Activated T-helper 1 cell treated with anti-CD3 and anti-CD28 coated beads, Interleukin-12 subunit alpha, Interleukin-12 subunit beta, Interleukin-2, Interleukin-4 antibody, amounts not matched to agents 30 ng/mL and 10 ng/mL and 1 ng/mL, durations not matched to agents 14 hours and 24 hours and 36 hours (primary cell): ENCODE data around the gene FARS2. TPM values are rescaled to one million over a fixed set of nuclear protein-coding genes. Genes with fewer than 3 reads are reported as not detected.

Experiments
- DNase-seq: peaks from one replicate; pipeline ENCODE4 v3.0.0; 2021; ENCODE audit warnings: low spot score
- H3K27ac Mint-ChIP-seq: one replicate; pipeline ENCODE4 v1.8.0; 2021; ENCODE audit warnings: mild to moderate bottlenecking, mixed read lengths
- H3K27me3 Mint-ChIP-seq: one replicate; pipeline ENCODE4 v1.8.0; 2022; ENCODE audit warnings: mild to moderate bottlenecking, moderate library complexity, mixed read lengths; ENCODE audit not compliant: insufficient read depth
- H3K36me3 Mint-ChIP-seq: one replicate; pipeline ENCODE4 v1.8.0; 2021; ENCODE audit warnings: low read depth, mixed read lengths
- H3K4me1 Mint-ChIP-seq: one replicate; pipeline ENCODE4 v1.8.0; 2021; ENCODE audit warnings: low read depth, mixed read lengths
- H3K4me3 Mint-ChIP-seq: one replicate; pipeline ENCODE4 v1.8.0; 2021; ENCODE audit warnings: mild to moderate bottlenecking, moderate library complexity, mixed read lengths
- H3K9me3 Mint-ChIP-seq: one replicate; pipeline ENCODE4 v1.8.0; 2021; ENCODE audit warnings: mixed read lengths
- intact Hi-C: fragments of 100-400 bp; cut with micrococcal nuclease; formaldehyde crosslinking; loops from one replicate; pipeline ENCODE4 v1.15.1; 2024
- total RNA-seq: library from RNA; stranded (reverse); gene quantifications from 2 replicates; pipeline ENCODE4 v1.2.3, GENCODE V29; 2022

FARS2 gene
- total RNA-seq, 1 donor from 2014 or later: 23.8 TPM

DNA sequence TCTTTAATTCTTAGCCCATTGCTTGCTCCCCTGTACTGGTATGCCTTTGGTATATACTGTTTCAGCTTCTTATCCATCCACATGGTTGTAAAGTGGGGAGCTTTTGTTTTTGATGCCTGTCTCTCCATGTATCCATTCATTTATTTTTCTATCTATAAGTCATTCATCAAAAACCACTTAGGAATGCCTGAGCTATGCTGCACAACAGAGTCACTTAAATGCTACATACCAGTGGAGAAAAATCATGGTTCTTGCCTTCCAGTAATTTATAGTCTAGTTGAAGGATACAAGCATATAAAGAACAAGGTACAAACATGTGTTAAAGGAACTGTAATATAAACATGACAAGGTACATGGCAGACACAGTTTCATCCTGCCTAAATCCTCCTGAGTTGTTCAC, 398.2 kb downstream of the FARS2 start:
- peaks cover 3% of the 10 kb centered on the region for H3K27me3 Mint-ChIP-seq
- DNase-seq: no peak
- H3K4me1 Mint-ChIP-seq: peaks cover under 1% of the 10 kb centered on the region
- H3K27ac Mint-ChIP-seq: no peak overlapping the region
- intact Hi-C loops: no loop called here
- no peak overlapping the region for H3K4me3 Mint-ChIP-seq
- no peaks in the 10 kb centered on the region for H3K9me3 Mint-ChIP-seq
- peaks cover 4% of the 10 kb centered on the region for H3K36me3 Mint-ChIP-seq

DNA sequence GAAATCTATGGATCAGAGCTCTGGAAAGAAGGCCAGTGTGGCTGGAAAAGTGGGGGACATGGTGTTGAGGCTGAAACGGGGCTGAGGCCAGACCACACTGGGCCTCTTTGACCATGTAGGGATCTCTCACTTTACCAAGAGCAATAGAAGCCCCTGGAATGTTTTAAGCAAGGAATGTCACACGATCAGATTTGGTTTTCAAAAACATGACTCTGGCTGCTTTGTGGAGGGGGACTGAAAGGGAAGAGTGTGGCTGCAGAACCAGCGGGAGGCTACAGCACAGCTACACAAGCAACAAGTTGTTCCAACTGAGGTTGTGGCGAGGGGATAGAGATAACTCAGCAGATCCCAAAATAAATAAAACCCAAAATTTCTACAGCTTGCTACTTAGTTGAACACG, 399.5 kb downstream of the FARS2 start:
- peaks cover 3% of the 10 kb centered on the region for H3K27me3 Mint-ChIP-seq
- no peak overlapping the region for H3K4me3 Mint-ChIP-seq
- no peaks in the 10 kb centered on the region for H3K9me3 Mint-ChIP-seq
- H3K27ac Mint-ChIP-seq: no peak overlapping the region
- H3K36me3 Mint-ChIP-seq: peaks cover 4% of the 10 kb centered on the region
- H3K4me1 Mint-ChIP-seq: peaks cover 13% of the 10 kb centered on the region
- DNase-seq: no peak
- intact Hi-C loops: no loop called here

DNA sequence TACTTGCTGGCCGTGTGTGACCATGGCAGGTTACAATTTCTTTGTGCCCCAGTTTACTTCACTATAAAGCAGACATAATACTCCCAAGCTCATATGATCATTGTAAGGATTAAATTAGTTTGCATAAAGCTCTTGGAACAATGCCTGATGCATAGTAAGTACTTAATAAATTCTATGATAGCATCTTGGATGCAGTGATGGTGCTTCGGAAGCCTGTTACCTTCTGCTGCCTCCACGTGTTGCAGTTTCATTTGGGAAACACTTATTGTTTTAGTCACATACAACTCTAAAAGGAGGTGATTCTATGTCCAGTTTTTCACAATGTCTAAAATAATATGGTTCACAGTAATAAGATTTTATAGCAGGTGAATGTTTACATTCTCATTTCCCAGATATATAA, 401.5 kb downstream of the FARS2 start:
- H3K27me3 Mint-ChIP-seq: peaks cover 3% of the 10 kb centered on the region
- peaks cover 28% of the 10 kb centered on the region for H3K4me1 Mint-ChIP-seq
- intact Hi-C loops: no loop called here
- no peak overlapping the region for H3K4me3 Mint-ChIP-seq
- no peaks in the 10 kb centered on the region for H3K36me3 Mint-ChIP-seq
- H3K9me3 Mint-ChIP-seq: no peaks in the 10 kb centered on the region
- no peak for DNase-seq
- H3K27ac Mint-ChIP-seq: no peak overlapping the region

DNA sequence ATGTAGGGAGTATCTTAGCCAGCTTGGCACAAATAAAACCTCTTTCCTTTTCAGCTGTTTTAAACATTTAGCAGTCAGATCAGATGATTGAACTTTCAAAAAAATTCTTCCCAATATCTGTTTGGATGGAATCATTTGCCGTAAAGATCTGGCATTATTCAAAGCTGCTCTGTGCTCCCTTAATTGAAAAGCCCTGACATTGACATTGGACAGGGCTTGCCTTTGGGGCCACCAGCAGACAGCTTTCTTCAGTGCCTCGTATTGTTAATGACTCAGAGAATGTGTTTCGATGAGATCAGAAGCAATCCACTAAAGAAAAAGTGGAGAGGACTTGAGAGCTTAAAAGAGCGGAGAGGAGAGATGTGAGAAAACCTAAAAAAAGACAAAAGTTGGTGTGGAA, 401.9 kb downstream of the FARS2 start:
- H3K27ac Mint-ChIP-seq: no peak overlapping the region
- H3K4me3 Mint-ChIP-seq: no peak overlapping the region
- H3K9me3 Mint-ChIP-seq: no peaks in the 10 kb centered on the region
- H3K27me3 Mint-ChIP-seq: peaks cover 3% of the 10 kb centered on the region
- H3K36me3 Mint-ChIP-seq: no peaks in the 10 kb centered on the region
- no peak for DNase-seq
- intact Hi-C loops: no loop called here
- H3K4me1 Mint-ChIP-seq: peaks cover 31% of the 10 kb centered on the region

DNA sequence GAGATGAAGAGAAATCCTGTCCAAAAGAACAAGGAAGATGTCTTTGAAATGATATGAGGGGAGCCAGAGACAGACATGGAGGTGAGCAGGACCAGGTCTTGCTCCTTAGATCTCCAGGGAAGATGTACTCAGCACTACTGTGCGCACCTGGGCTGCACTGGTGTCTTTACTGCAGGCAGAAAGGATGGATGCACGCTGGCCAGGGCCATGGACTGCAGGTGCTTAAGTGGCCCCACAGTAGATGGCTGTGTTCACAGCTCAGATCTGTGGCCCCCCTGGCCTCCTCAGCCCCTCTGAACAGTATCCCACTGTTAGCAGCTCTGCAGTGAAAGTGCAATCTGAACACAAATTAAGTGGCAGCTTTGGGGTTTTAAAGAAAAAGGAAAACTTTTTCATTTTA, 402.4 kb downstream of the FARS2 start:
- Mint-ChIP-seq H3K36me3 (no peaks in the 10 kb centered on the region), H3K27me3 (peaks cover 3% of the 10 kb centered on the region), H3K27ac (no peak overlapping the region), H3K9me3 (no peaks in the 10 kb centered on the region), H3K4me1 (peaks cover 31% of the 10 kb centered on the region), H3K4me3 (no peak overlapping the region)
- no peak for DNase-seq
- intact Hi-C loops: no loop called here

DNA sequence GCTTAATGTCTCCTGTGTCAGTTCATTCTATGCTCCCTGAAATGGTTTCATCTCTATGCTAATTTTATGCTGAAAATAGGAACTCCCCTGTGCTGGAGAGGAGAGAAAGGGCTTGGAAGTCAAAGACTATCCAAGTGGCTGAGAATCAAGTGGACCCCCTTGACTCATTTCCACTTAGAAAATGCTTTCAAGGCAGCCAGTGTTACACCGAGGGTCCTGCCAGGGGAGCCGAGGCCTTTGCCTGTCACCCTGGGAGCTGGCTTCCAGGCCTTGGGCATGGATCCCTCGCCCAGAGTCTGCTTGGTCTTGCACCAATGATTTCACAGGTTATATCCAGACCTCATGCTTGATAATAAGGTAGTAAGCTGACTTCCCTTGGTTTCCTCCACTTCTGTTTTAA, 402.8 kb downstream of the FARS2 start:
- Mint-ChIP-seq H3K4me1 (peaks cover 31% of the 10 kb centered on the region), H3K27ac (no peak overlapping the region), H3K27me3 (peaks cover 3% of the 10 kb centered on the region), H3K36me3 (no peaks in the 10 kb centered on the region), H3K9me3 (no peaks in the 10 kb centered on the region), H3K4me3 (no peak overlapping the region)
- intact Hi-C loops: no loop called here
- no peak for DNase-seq

DNA sequence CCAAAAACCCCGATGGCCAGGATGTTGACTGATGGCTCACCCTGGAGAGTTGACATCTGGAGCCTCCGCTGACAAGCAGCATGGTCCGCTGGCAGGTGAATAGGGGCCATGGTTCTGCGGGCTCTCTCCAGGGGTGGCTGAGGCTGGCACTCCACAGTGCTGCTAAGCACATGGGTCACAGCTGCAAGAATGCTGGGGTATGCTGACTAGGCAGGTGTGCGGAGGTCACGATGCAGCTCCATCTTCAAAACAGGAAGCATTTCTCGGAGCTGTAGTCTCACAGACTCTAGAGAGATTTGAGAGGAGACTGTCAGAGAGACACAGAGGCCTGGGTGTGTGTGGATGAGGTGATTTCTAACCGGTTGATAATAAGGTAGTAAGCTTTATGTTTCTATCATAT, 403.9 kb downstream of the FARS2 start:
- Mint-ChIP-seq H3K36me3 (no peaks in the 10 kb centered on the region), H3K27ac (peak overlapping the region; percentile 56), H3K27me3 (peaks cover 1% of the 10 kb centered on the region), H3K4me3 (peak overlapping the region; percentile 27), H3K4me1 (peaks cover 31% of the 10 kb centered on the region), H3K9me3 (no peaks in the 10 kb centered on the region)
- DNase-seq: no peak
- intact Hi-C loops: no loop called here

DNA sequence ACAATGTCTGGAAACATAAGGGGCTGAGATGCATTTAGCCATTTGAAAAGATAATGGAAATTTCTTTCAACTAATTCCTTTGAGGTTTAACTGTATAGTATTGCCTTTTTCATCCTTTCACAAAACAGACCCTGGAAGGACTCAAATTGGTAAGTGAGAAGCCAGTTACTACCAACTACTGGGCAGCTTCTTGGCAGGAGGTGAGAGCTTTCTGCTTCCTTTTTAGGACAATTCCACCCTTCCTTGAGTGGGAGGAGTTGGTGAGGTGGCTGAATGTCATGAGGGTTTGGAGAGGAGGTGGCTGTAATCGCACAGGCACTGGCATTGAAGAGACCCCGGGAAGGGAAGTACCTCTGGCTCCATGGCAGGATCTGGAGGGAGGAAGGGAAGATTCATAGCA, 404.4 kb downstream of the FARS2 start:
- Mint-ChIP-seq H3K9me3 (no peaks in the 10 kb centered on the region), H3K4me3 (peak overlapping the region; percentile 27), H3K27me3 (peaks cover 1% of the 10 kb centered on the region), H3K27ac (no peak overlapping the region), H3K4me1 (peaks cover 34% of the 10 kb centered on the region), H3K36me3 (no peaks in the 10 kb centered on the region)
- intact Hi-C loops: no loop called here
- no peak for DNase-seq

DNA sequence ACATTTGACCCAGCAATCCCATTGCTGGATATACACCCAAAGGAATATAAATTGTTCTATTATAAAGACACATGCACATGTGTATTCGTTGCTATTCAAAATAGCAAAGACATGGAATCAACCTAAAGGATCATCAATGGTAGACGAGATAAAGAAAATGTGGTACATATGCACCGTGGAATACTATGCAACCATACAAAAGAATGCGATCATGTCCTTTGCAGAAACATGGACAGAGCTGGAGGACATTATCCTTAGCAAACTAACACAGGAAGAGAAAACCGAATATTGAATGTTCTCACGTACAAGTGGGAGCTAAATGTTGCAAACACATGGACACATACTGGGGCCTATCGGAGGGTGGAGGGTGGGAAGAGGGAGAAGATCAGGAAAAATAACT, 405.4 kb downstream of the FARS2 start:
- H3K9me3 Mint-ChIP-seq: no peaks in the 10 kb centered on the region
- H3K4me3 Mint-ChIP-seq: no peak overlapping the region
- no peak for DNase-seq
- peaks cover 1% of the 10 kb centered on the region for H3K27me3 Mint-ChIP-seq
- H3K4me1 Mint-ChIP-seq: peaks cover 45% of the 10 kb centered on the region
- H3K27ac Mint-ChIP-seq: no peak overlapping the region
- intact Hi-C loops: no loop called here
- no peaks in the 10 kb centered on the region for H3K36me3 Mint-ChIP-seq

DNA sequence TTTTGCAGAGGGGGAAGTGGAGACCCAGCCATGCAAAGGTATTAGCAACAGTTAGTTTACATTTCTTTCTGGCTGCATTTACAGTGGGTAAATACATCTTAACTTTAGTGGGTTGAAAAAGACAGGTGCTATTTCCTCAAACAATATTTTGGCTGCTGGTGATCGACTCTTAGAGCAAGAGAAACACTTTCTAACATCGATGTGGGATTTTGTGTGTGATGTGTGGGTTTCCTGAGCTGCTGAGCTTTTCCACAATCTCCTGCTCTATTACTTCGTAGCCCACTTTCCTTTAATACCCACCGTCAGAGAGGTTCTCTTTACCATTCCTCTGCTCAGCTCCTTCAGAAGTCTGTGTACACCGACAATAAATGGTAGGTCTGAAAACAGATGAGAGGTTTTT, 406.4 kb downstream of the FARS2 start:
- peaks cover 1% of the 10 kb centered on the region for H3K27me3 Mint-ChIP-seq
- no peaks in the 10 kb centered on the region for H3K9me3 Mint-ChIP-seq
- no peak for DNase-seq
- peaks cover 5% of the 10 kb centered on the region for H3K36me3 Mint-ChIP-seq
- peaks cover 52% of the 10 kb centered on the region for H3K4me1 Mint-ChIP-seq
- no peak overlapping the region for H3K4me3 Mint-ChIP-seq
- H3K27ac Mint-ChIP-seq: no peak overlapping the region
- intact Hi-C loops: no loop called here

DNA sequence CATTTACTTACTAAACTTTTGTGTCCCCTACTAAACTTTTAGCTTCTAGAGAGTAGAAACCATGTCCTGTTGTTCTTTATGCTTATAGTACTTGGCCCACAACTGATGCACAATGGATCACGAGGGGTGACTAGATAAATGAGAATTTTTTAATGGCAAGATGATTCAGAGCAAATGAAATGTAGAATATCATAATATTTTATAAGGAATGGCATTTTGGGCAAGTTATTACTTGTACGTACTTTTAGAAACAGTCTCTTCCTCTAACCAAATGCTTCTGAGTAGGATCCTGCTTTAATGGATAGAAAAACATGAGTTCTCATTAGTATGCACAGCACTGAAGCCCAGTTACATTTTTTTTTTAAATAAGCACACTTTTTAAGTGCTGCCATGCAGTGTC, 409.1 kb downstream of the FARS2 start:
- peaks cover 1% of the 10 kb centered on the region for H3K27me3 Mint-ChIP-seq
- H3K27ac Mint-ChIP-seq: no peak overlapping the region
- intact Hi-C loops: no loop called here
- H3K9me3 Mint-ChIP-seq: no peaks in the 10 kb centered on the region
- H3K4me3 Mint-ChIP-seq: no peak overlapping the region
- no peak for DNase-seq
- peaks cover 43% of the 10 kb centered on the region for H3K4me1 Mint-ChIP-seq
- H3K36me3 Mint-ChIP-seq: peaks cover 5% of the 10 kb centered on the region

DNA sequence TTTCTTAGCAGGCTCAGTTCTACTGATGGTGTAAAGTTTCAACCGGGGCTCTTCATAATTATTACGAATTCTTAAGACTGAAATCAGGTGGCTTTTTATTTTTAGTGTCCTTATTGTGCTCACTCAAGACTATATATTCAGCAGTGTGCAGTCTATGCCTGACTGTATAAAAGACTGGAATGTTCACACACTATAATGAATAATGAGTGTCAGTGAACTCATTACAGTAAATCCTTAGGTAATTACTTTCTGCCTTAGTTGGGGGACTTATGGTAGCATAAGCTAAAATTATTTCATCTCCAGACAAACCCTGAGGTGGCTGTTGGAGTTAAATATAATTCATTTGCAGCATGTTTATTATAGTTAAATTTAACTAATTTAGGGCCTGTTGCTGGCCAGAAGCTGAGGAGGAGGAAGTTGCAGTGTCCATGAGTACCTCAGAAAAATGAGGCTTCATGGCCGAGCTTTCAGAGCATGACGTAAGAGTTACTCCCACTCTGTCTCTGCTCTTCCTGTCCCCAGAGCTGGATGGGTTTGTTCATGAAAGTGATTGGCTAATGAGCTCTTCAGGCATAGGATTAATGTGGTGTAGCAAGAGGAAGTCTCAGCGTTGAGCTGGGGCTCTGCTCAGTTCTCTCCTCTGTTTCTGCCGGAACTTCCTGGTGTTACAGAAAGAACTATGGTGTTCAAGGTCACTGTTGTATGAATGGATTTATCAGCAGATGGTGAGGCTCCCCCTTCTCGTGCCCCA, 409.7 kb downstream of the FARS2 start:
- peaks cover 38% of the 10 kb centered on the region for H3K4me1 Mint-ChIP-seq
- H3K27ac Mint-ChIP-seq: no peak overlapping the region
- H3K9me3 Mint-ChIP-seq: no peaks in the 10 kb centered on the region
- peaks cover 1% of the 10 kb centered on the region for H3K27me3 Mint-ChIP-seq
- H3K36me3 Mint-ChIP-seq: peaks cover 5% of the 10 kb centered on the region
- DNase-seq: no peak
- intact Hi-C loops: no loop called here
- H3K4me3 Mint-ChIP-seq: no peak overlapping the region

DNA sequence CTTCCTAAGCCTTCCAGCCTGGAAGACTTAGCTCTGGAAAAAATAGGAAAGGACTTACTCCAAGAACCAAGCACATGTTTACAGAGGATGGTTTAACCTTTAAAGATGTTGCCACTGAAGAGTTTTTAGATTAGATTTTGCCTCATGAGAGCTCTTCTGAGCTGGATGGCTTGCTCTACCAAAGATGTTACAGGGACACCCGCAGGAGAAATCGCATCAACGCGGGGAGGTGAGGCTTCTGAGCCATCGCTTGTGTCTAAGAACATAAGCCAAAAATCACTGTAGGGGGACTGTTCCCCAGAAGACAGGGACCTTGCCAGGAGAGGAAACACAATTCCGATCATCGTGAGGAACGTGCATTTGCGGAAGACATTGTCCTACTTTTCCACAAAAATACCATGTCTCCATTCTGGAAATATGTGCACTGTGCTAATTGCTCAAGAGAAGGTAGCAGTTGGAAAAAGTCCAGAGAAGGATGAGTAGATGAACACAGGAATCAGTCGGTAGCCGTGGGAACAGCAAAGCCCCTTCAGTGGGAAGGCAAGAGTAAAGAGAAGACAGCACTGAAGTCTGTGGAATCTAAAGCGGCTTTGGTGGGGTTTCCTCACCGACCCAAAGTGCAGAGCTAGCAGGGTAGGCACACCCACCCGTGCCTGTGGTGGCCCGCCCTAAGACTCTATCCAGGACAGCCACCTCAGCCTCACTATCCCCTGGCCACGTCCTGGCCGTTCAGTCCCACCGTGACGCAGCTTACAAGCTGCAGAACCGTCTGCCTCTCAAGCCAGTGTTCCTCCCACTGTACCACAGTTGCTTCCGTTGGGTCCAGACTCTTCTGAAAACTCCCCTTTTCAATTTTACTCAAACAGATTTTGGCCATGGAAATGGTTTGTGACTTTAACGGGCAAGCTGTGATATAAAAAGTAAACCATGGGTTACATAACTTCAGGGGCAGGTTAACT, 410.6 kb downstream of the FARS2 start:
- Mint-ChIP-seq H3K4me3 (no peak overlapping the region), H3K9me3 (no peaks in the 10 kb centered on the region), H3K36me3 (peaks cover 5% of the 10 kb centered on the region), H3K27ac (no peak overlapping the region), H3K27me3 (peaks cover 1% of the 10 kb centered on the region), H3K4me1 (peaks cover 29% of the 10 kb centered on the region)
- intact Hi-C loops: no loop called here
- DNase-seq: no peak
